ENCODE results near the gene CLDN16.

- TF ChIP-seq REST (IDR thresholded peaks at IDR 0.05) (no peak), SMC3 (IDR thresholded peaks at IDR 0.05) (no peak), POLR2A (IDR thresholded peaks at IDR 0.05; ENCODE audit: low read length) (no peak), CTCF (IDR thresholded peaks at IDR 0.05) (no peak)
These were observed 56.0 kb downstream of the CLDN16 start for GRCh38 chr3:190444006-190444405.
